Measurements from ENCODE around the gene POU5F1. TPM values are rescaled to one million over a fixed set of nuclear protein-coding genes. Genes with fewer than 3 reads are reported as not detected.

POU5F1 gene
- total and polyA plus RNA-seq, 9 of the 15 experiments (the other 6 are each of a cell fraction or from before 2014, with no cell fraction given), result 0.06 to 2.0 (median 0.10) TPM; not detected in 6

GRCh38 chr6:31149827-31150447 is 20.5 kb downstream of the POU5F1 start:
- H3K36me3 ChIP-seq (ENCODE audit: control insufficient read depth, insufficient read depth, low read length), result peaks cover 54% of the 10 kb centered on the region; the same call in 2 of the 3 replicates
- H3K4me2 ChIP-seq (ENCODE audit: insufficient read depth, low read length), result no peak overlapping the region
- ChIA-PET POLR2A (interaction anchor here (1.2 to 1.3 kb wide), 2 partner anchors 8 to 9 kb away, joined by 4 to 5 read pairs; no protein-coding TSS in a partner anchor), CTCF (ENCODE audit: low intra/inter-chr PET ratio) (no interaction called here)
- DNase-seq (ENCODE audit: extremely low read depth in 1 of 4, low spot score in 3 of 4), result no peak
- WGBS (ENCODE audit: insufficient coverage, low coverage, missing lambda C conversion rate), result 91% methylated on average over 6 of the region's 6 CpGs
- in situ Hi-C loops (cut with MboI), result no loop called here
- H4K20me1 ChIP-seq (replicated peaks; ENCODE audit: control insufficient read depth, insufficient read depth, low read length), result no peaks in the 10 kb centered on the region
- H3K9me3 ChIP-seq (replicated peaks; ENCODE audit: control insufficient read depth, insufficient read depth, low read depth, low read length), result no peaks in the 10 kb centered on the region
- no peak for FAIRE-seq
- peaks cover 0 to 7% of the 10 kb centered on the region in 2 experiments; a peak in 1 of 5 replicates for H3K4me1 ChIP-seq (replicated peaks in 1 of 2; ENCODE audit: control insufficient read depth in 2 of 2, insufficient read depth in 2 of 2, low read length in 2 of 2)
- ATAC-seq, result no peak
- no peaks in the 10 kb centered on the region for H3K27me3 ChIP-seq (ENCODE audit: control insufficient read depth in 2 of 2, insufficient read depth in 2 of 2, low read length in 2 of 2)
- H3K79me2 ChIP-seq (ENCODE audit: control insufficient read depth, insufficient read depth, low read length), result no peaks in the 10 kb centered on the region
- no peak overlapping the region for H3K27ac ChIP-seq (ENCODE audit: extremely low read depth, low read depth, low read length)
- H3K9me1 ChIP-seq (ENCODE audit: control insufficient read depth, insufficient read depth, low read length), result no peaks in the 10 kb centered on the region
- H3K9ac ChIP-seq (ENCODE audit: insufficient read depth in 1 of 2, low read depth in 2 of 2, low read length in 2 of 2), result peak overlapping the region in 1 of 2 experiments; percentile 4; a peak in 1 of 4 replicates
- H3K4me3 ChIP-seq, result no peak overlapping the region
- TF ChIP-seq POLR2B (IDR thresholded peaks at IDR 0.05; ENCODE audit: low read depth, partially characterized antibody), result no peak
- no peak for TF ChIP-seq YBX1 (IDR thresholded peaks at IDR 0.05)
- TF ChIP-seq ZNF444 (CRISPR knock-in tag; IDR thresholded peaks at IDR 0.05), result no peak
- TF ChIP-seq EZH2 (IDR thresholded peaks at IDR 0.05; ENCODE audit: borderline replicate concordance, low read depth, low read length), result no peak
- TF ChIP-seq ARID4B (CRISPR knock-in tag; IDR thresholded peaks at IDR 0.05), result no peak
- no peak for TF ChIP-seq ZNF778 (CRISPR knock-in tag; IDR thresholded peaks at IDR 0.05)
- no TSS peak for BruUV-seq (replicated peaks)
- intact Hi-C loops (cut with micrococcal nuclease), result no loop called here
- H2AFZ ChIP-seq (ENCODE audit: low read depth, low read length), result no peak overlapping the region
